ENCODE measurements around the gene SELENOM.

SELENOM gene

GRCh38 chr22:31107178-31107893 is at the start of gene SELENOM:
SELENOM (minus strand) TSS chr22:31107568; CDS start chr22:31107505, 63 bp downstream.
- peak within 1 kb of the TSS; percentile 81 for H2AFZ ChIP-seq
- H3K4me2 ChIP-seq (ENCODE audit: low read length) = peak within 1 kb of the TSS; percentile 90
- no peaks in the 10 kb centered on the region for H3K27me3 ChIP-seq (ENCODE audit: control insufficient read depth, insufficient read depth, low read length)
- H3K79me2 ChIP-seq = peaks cover 2% of the 10 kb centered on the region
- H3K9me3 ChIP-seq (ENCODE audit: control insufficient read depth, low read length) = no peaks in the 10 kb centered on the region
- H3K4me3 ChIP-seq (ENCODE audit: low read depth, low read length) = peak within 1 kb of the TSS; percentile 99
- H3K27ac ChIP-seq = peak within 1 kb of the TSS; percentile 95
- H3K36me3 ChIP-seq (ENCODE audit: control insufficient read depth, insufficient read depth, low read length) = no peaks in the 10 kb centered on the region
- TF ChIP-seq CTCF (IDR thresholded peaks at IDR 0.05) = peak; percentile 90
- no peaks in the 10 kb centered on the region for H3K4me1 ChIP-seq
- H3K9ac ChIP-seq = peak within 1 kb of the TSS; percentile 97

GRCh38 chr22:31155422-31155821 is 48.1 kb upstream of the SELENOM start:
- no peak overlapping the region for H3K4me3 ChIP-seq (ENCODE audit: low read depth, low read length)
- H3K79me2 ChIP-seq = no peaks in the 10 kb centered on the region
- H3K4me2 ChIP-seq (ENCODE audit: low read length) = no peak overlapping the region
- no peaks in the 10 kb centered on the region for H3K9me3 ChIP-seq (ENCODE audit: control insufficient read depth, low read length)
- no peak for TF ChIP-seq CTCF (IDR thresholded peaks at IDR 0.05)
- no peaks in the 10 kb centered on the region for H3K27me3 ChIP-seq (ENCODE audit: control insufficient read depth, insufficient read depth, low read length)
- no peak overlapping the region for H3K9ac ChIP-seq
- no peak overlapping the region for H3K27ac ChIP-seq
- no peaks in the 10 kb centered on the region for H3K4me1 ChIP-seq
- H3K36me3 ChIP-seq (ENCODE audit: control insufficient read depth, insufficient read depth, low read length) = no peaks in the 10 kb centered on the region
- no peak overlapping the region for H2AFZ ChIP-seq

GRCh38 chr22:31154975-31155374 is 47.6 kb upstream of the SELENOM start:
- Histone ChIP-seq H3K4me2 (ENCODE audit: low read length) (no peak overlapping the region), H3K27ac (no peak overlapping the region), H3K9me3 (ENCODE audit: control insufficient read depth, low read length) (no peaks in the 10 kb centered on the region)

GRCh38 chr22:31153357-31153756 is 46.0 kb upstream of the SELENOM start:
- peaks cover 9% of the 10 kb centered on the region for H3K4me1 ChIP-seq
- no peaks in the 10 kb centered on the region for H3K9me3 ChIP-seq (ENCODE audit: control insufficient read depth, low read length)
- no peak overlapping the region for H3K4me2 ChIP-seq (ENCODE audit: low read length)
- no peak overlapping the region for H3K4me3 ChIP-seq (ENCODE audit: low read depth, low read length)
- no peak overlapping the region for H2AFZ ChIP-seq
- no peaks in the 10 kb centered on the region for H3K27me3 ChIP-seq (ENCODE audit: control insufficient read depth, insufficient read depth, low read length)
- H3K36me3 ChIP-seq (ENCODE audit: control insufficient read depth, insufficient read depth, low read length) = no peaks in the 10 kb centered on the region
- H3K27ac ChIP-seq = no peak overlapping the region
- no peak overlapping the region for H3K9ac ChIP-seq
- H3K79me2 ChIP-seq = no peaks in the 10 kb centered on the region
- TF ChIP-seq CTCF (IDR thresholded peaks at IDR 0.05) = no peak

More at GRCh38 chr22:31154975-31155374, 47.6 kb upstream of the SELENOM start:
- TF ChIP-seq CTCF (IDR thresholded peaks at IDR 0.05) = no peak
- H3K27me3 ChIP-seq (ENCODE audit: control insufficient read depth, insufficient read depth, low read length) = no peaks in the 10 kb centered on the region
- H3K9ac ChIP-seq = no peak overlapping the region
- no peaks in the 10 kb centered on the region for H3K4me1 ChIP-seq
- H3K79me2 ChIP-seq = no peaks in the 10 kb centered on the region
- no peak overlapping the region for H2AFZ ChIP-seq
- H3K4me3 ChIP-seq (ENCODE audit: low read depth, low read length) = no peak overlapping the region
- no peaks in the 10 kb centered on the region for H3K36me3 ChIP-seq (ENCODE audit: control insufficient read depth, insufficient read depth, low read length)

GRCh38 chr22:31151872-31152271 is 44.5 kb upstream of the SELENOM start:
- TF ChIP-seq CTCF (IDR thresholded peaks at IDR 0.05) = no peak

More at GRCh38 chr22:31151872-31152271, 44.5 kb upstream of the SELENOM start:
- Histone ChIP-seq H3K9ac (no peak overlapping the region), H3K4me2 (ENCODE audit: low read length) (no peak overlapping the region), H3K4me1 (peaks cover 9% of the 10 kb centered on the region), H2AFZ (no peak overlapping the region), H3K9me3 (ENCODE audit: control insufficient read depth, low read length) (no peaks in the 10 kb centered on the region), H3K79me2 (no peaks in the 10 kb centered on the region), H3K4me3 (ENCODE audit: low read depth, low read length) (no peak overlapping the region), H3K36me3 (ENCODE audit: control insufficient read depth, insufficient read depth, low read length) (no peaks in the 10 kb centered on the region), H3K27me3 (ENCODE audit: control insufficient read depth, insufficient read depth, low read length) (no peaks in the 10 kb centered on the region), H3K27ac (no peak overlapping the region)

All from parathyroid adenoma (tissue), 2 donors.